ENCODE data around the gene PPME1.

- TF ChIP-seq POLR2AphosphoS5 (IDR thresholded peaks at IDR 0.05) (no peak), POLR2A (IDR thresholded peaks at IDR 0.05) (no peak)
- TF ChIP-seq, protein P1, sequence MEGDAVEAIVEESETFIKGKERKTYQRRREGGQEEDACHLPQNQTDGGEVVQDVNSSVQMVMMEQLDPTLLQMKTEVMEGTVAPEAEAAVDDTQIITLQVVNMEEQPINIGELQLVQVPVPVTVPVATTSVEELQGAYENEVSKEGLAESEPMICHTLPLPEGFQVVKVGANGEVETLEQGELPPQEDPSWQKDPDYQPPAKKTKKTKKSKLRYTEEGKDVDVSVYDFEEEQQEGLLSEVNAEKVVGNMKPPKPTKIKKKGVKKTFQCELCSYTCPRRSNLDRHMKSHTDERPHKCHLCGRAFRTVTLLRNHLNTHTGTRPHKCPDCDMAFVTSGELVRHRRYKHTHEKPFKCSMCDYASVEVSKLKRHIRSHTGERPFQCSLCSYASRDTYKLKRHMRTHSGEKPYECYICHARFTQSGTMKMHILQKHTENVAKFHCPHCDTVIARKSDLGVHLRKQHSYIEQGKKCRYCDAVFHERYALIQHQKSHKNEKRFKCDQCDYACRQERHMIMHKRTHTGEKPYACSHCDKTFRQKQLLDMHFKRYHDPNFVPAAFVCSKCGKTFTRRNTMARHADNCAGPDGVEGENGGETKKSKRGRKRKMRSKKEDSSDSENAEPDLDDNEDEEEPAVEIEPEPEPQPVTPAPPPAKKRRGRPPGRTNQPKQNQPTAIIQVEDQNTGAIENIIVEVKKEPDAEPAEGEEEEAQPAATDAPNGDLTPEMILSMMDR (IDR thresholded peaks at IDR 0.05): no peak
These were observed 14.2 kb downstream of the PPME1 start for GRCh38 chr11:74185285-74185684.

Data from prostate gland (tissue), 2 donors.